WERI-Rb-1 (cell line): ENCODE measurements around the gene PHLPP1.

Experiments
- DNase-seq: peaks from one replicate; pipeline ENCODE4 v3.0.0-alpha.2; 2020
- H3K27ac ChIP-seq: fragments of 250-450 bp; sonication (Bioruptor Pico); 2 replicates; pipeline ENCODE4 v1.5.1; 2020; ENCODE audit warnings: mild to moderate bottlenecking, moderate library complexity
- H3K27me3 ChIP-seq: fragments of 250-450 bp; sonication (Bioruptor Pico); 2 replicates; pipeline ENCODE4 v1.5.1; 2021; ENCODE audit warnings: mild to moderate bottlenecking, low read depth, moderate library complexity; ENCODE audit not compliant: insufficient read depth, severe bottlenecking
- H3K36me3 ChIP-seq: fragments of 250-450 bp; sonication (Bioruptor Pico); 2 replicates; pipeline ENCODE4 v1.5.1; 2020; ENCODE audit warnings: mild to moderate bottlenecking, moderate library complexity
- H3K4me3 ChIP-seq: 2 replicates; pipeline ENCODE4 v1.5.1; 2011; ENCODE audit warnings: low read depth, mild to moderate bottlenecking, control low read depth, low read length
- H3K9me3 ChIP-seq: fragments of 250-450 bp; sonication (Bioruptor Pico); 2 replicates; pipeline ENCODE4 v1.5.1; 2021; ENCODE audit warnings: mild to moderate bottlenecking, moderate library complexity; ENCODE audit not compliant: severe bottlenecking
- TF ChIP-seq, protein P1 (sequence below): IDR thresholded peaks from 2 replicates; pipeline ENCODE4 v1.5.1; 2011; ENCODE audit warnings: low read depth, mild to moderate bottlenecking, control low read depth, inconsistent platforms, low read length

PHLPP1 gene

DNA sequence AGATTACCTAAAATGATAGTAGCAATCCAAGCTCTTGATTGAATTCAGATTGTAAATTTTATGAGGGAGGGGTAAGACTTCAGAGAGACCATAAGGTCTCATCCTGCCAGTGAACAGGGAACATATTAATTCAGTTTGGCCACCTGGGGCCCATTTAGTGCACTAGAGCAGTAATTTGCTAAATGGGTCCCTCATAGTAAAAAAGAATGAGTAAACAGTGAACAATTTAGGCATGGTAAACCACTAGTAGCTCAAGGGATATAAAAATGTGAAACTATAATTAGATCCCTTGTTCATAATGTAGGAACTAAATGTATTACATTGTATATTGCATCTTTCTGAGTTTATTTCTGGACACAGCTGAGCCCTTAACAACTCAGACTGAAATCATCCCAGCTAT lies 4.9 kb upstream of the PHLPP1 start:
- Histone ChIP-seq H3K27ac (no peak overlapping the region), H3K27me3 (no peaks in the 10 kb centered on the region), H3K36me3 (no peaks in the 10 kb centered on the region), H3K4me3 (no peak overlapping the region), H3K9me3 (no peaks in the 10 kb centered on the region)
- TF ChIP-seq, protein P1, sequence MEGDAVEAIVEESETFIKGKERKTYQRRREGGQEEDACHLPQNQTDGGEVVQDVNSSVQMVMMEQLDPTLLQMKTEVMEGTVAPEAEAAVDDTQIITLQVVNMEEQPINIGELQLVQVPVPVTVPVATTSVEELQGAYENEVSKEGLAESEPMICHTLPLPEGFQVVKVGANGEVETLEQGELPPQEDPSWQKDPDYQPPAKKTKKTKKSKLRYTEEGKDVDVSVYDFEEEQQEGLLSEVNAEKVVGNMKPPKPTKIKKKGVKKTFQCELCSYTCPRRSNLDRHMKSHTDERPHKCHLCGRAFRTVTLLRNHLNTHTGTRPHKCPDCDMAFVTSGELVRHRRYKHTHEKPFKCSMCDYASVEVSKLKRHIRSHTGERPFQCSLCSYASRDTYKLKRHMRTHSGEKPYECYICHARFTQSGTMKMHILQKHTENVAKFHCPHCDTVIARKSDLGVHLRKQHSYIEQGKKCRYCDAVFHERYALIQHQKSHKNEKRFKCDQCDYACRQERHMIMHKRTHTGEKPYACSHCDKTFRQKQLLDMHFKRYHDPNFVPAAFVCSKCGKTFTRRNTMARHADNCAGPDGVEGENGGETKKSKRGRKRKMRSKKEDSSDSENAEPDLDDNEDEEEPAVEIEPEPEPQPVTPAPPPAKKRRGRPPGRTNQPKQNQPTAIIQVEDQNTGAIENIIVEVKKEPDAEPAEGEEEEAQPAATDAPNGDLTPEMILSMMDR, result no peak
- DNase-seq, result no peak

DNA sequence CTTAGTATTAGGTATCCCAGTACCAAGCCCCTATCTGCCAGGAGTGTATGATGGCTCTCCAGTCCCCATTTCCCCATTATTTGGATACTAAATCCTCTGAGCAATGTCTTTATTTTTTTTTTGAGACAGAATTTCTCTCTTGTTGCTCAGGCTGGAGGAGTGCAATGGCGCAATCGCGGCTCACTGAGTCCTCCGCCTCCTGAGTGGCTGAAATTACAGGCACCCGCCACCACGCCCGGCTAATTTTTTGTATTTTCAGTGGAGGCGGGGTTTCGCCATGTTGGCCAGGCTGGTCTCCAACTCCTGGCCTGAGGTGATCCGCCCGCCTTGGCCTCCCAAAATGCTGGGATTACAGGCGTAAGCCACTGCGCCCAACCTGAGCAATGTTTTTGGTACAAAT lies 3.6 kb upstream of the PHLPP1 start:
- no peak for DNase-seq
- H3K9me3 ChIP-seq, result no peaks in the 10 kb centered on the region
- no peaks in the 10 kb centered on the region for H3K36me3 ChIP-seq
- TF ChIP-seq, protein P1, result no peak
- no peak overlapping the region for H3K27ac ChIP-seq
- no peaks in the 10 kb centered on the region for H3K27me3 ChIP-seq
- no peak overlapping the region for H3K4me3 ChIP-seq

DNA sequence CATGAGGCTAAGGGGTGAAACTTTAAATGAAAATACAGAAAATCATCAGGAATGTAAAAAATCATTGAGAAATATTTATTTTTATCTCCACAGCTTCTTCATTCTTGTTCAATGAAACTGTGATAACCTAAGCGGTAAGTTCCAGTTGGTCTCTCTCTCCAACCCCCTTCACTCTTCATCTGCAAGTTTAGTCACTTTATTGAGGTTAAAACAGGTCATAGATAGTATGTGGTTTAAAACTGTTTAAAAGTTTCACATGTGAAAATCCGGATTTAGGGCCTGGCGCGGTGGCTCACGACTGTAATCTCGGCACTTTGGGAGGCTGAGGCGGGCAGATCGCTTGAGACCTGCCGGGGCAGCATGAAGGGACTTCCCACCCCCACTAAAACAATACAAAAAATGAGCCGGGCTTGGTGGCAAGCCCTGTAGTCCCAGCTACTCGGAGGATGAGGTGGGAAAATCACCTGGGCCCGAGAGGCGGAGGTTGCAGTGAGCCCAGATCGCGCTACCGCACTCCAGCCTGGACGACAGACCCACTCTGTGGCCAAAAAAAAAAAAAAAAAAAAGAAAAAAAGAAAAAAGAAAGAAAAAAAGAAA lies 1.6 kb upstream of the PHLPP1 start:
- TF ChIP-seq, protein P1, result no peak
- H3K27ac ChIP-seq, result no peak overlapping the region
- H3K4me3 ChIP-seq, result peak overlapping the region; percentile 46
- H3K9me3 ChIP-seq, result no peaks in the 10 kb centered on the region
- H3K27me3 ChIP-seq, result no peaks in the 10 kb centered on the region
- peak; percentile 37 for DNase-seq
- no peaks in the 10 kb centered on the region for H3K36me3 ChIP-seq

DNA sequence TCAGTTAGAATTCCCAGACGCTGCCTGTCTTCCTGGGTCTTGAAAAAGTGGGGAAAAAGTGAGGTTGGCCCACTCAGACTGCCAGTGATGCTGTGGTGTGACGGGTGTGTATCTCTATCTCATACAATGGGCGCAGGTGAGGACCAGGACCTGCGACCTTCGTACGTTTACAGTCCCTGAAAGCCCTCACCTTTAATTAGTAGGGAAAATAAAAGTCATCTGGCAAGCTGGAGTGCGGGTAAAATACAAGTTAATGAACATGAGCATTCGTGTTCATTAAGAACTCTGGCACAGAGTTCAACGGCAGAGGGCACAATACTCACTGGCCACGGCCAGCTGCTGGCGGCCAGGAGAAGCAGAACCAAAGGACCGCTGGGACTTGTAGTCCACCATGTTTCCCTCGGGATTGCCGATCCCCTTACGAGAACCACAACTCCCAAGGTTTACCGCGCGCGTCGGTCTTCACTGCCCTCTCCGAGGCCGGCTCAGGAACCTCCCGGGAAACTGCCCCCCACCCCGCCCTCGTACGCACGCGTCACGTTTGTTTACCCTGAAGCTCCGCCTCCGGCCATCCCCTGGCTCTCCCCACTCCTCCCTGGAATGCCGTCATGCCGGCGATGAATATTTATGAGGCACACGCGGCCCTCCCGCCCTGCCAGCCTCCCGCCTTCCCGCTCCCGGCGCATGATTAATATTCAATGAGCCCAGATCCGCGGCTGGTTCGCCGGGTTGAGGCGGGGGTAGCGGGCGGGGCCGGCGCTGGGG lies 488 bp upstream of the PHLPP1 start:
- Histone ChIP-seq H3K4me3 (peak overlapping the region; percentile 62), H3K27ac (peak overlapping the region; percentile 89), H3K27me3 (no peaks in the 10 kb centered on the region), H3K36me3 (no peaks in the 10 kb centered on the region), H3K9me3 (no peaks in the 10 kb centered on the region)
- TF ChIP-seq, protein P1, result peak; percentile 84
- peak; percentile 100 for DNase-seq

DNA sequence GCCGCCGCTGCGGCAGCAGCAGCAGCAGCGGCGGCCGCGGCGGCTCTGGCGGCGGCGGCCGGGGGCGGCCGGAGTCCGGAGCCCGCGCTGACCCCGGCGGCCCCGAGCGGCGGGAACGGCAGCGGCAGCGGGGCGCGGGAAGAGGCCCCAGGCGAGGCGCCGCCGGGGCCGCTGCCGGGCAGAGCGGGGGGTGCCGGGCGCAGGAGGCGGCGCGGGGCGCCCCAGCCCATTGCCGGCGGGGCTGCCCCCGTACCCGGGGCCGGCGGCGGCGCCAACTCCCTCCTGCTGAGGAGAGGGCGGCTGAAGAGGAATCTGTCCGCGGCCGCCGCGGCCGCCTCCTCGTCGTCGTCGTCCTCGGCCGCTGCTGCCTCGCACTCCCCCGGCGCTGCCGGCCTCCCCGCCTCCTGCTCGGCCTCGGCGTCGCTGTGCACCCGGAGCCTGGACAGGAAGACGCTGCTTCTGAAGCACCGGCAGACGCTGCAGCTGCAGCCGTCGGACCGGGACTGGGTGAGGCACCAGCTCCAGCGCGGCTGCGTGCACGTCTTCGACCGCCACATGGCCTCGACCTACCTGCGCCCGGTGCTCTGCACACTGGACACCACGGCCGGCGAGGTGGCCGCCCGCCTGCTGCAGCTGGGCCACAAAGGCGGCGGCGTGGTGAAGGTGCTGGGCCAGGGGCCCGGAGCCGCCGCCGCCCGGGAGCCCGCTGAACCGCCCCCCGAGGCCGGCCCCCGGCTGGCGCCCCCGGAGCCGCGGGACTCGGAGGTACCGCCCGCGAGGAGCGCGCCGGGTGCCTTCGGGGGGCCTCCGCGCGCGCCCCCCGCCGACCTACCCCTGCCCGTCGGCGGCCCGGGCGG lies 646 bp downstream of the PHLPP1 start:
- peak; percentile 53 for DNase-seq
- TF ChIP-seq, protein P1, result no peak
- no peaks in the 10 kb centered on the region for H3K27me3 ChIP-seq
- H3K27ac ChIP-seq, result peak overlapping the region; percentile 89
- H3K36me3 ChIP-seq, result no peaks in the 10 kb centered on the region
- H3K9me3 ChIP-seq, result no peaks in the 10 kb centered on the region
- peak overlapping the region; percentile 71 for H3K4me3 ChIP-seq
